GM21367 (cell line): Measurements from ENCODE around the gene METTL27.
"Not testable (repeated sequence)": the region's sequence is repeated elsewhere in the genome, so short reads cannot be mapped to it uniquely, and the experiment has no call there.

ENCODE experiments used
- ATAC-seq: cut with Tn5 transposase; IDR thresholded peaks from one replicate; pipeline ENCODE4 v1.9.1; 2021; ENCODE audit not compliant: unreplicated experiment

Gene METTL27

DNA sequence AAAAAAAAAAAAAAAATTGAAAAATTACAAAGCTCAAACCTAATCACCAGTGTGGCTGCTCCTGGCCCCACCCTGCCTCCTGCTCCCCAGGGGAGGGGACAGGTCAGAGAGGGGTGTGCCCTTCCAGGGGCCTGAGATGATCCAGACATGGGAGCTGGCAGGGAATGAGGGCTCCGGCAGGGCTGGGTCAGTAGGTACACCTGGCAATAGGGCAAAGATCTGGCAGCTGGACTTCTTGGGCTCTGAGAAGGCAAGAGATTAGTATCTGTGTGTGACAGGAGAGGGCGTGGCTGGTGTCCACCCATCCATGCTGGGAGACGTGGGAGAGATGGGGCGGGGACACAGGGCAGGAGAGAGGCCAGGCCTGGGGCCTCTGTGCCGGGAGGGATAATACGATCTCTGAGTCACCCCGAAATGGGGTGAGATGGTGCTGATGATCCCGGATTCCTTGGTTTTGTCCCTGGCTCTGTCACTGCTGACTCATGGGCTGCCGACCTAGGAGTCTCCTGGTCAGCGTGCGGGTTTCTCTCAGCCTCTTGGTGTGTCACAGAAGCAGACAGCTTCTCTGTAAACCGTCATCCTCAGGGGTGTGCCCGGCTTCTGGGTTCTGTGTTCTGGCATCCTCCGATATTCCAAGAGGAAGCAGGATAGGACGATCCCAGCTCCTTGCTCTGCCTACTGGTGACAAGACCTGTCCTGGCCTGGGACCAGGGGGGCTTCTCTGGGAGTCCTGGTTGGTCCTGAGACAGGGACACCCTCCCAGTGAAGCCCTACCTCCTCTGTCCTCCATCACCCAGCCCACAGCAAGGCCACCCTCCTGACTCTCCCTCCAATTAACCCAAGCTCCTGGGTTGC, 19.8 kb downstream of the METTL27 start:
- no peak for ATAC-seq

DNA sequence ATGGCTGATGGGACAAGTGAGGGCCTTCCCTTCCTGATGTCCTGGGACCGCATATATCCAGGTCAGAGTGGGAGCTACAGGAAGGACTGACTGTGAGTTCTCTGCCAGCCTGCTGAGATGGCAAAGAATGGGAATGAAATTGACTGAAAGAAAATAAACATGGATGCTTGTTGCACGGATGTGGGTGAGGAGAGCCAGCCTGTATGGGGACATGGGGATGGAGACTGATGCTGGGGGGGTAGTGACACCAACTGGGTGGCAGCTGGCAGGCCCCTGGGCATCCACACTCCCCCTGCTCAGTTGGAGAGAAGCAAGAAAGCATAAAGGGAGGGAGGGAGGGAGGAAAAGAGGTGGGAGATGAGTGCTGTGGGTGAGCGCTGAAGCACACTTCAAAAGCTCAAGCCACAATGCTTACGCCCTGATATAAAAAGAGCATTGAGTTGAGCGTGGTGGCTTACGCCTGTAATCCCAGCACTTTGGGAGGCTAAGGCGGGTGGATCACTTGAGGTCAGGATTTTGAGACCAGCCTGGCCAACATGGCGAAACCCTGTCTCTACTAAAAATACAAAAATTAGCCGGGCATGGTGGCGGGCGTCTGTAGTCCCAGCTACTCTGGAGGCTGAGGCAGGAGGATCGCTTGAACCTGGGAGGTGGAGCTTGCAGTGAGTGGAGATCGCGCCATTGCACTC, 20.6 kb downstream of the METTL27 start:
- ATAC-seq = not testable (repeated sequence)

DNA sequence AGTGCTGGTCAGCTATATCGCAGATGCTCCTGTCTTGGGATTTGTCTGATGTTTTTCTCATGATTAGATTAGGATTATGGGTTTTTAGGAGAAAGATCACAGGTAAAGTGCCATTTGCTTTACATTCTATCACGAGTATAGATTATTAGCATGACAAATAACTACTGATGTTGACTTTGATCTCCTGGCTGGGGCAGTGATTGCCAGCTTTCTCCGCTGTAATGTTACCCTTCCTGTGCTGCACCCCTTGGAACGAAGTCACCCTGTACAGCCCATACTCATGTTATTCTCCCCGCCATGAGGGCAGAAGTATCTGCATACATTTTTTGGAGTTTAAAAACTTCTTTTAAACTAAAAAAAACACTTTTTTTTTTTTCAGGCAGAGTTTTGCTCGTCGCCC, 22.3 kb downstream of the METTL27 start:
- ATAC-seq = no peak

DNA sequence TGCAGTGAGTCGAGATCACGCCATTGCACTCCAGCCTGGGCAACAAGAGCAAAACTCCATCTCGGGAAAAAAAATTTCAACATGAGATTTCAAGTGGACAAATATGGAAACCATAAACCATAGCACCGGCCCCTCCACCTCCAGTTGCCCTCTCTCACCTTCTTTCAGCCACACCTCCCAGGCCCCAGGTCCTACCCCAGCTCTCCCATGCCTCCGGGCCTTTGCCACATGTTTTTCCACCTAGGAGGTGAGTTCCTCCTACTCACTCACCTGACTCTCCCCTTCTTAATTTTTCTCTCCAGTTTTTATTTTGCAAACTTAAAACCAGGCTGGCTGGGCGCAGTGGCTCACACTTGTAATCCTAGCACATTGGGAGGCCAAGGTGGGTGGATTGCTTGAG, 25.2 kb downstream of the METTL27 start:
- ATAC-seq = no peak

DNA sequence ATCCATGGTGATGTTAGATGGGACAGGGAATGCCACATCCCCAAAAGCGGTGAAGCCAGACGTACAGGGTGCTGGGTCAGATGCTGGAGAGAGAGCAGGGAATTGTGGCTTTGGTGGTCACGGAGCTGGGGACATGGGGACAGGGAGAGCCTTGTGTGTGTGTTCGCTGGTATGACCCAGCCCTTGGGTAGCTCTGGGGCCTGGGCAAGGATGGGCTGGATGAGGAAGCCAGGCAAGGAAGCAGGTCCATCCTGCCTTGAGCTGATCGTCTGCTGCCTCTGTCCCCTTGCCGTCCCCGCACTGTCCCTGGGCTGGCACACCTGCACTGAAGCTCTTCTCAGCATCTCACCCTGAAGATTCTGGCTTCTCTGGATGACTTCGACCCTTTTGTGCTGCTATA, 26.9 kb downstream of the METTL27 start:
- ATAC-seq = no peak

DNA sequence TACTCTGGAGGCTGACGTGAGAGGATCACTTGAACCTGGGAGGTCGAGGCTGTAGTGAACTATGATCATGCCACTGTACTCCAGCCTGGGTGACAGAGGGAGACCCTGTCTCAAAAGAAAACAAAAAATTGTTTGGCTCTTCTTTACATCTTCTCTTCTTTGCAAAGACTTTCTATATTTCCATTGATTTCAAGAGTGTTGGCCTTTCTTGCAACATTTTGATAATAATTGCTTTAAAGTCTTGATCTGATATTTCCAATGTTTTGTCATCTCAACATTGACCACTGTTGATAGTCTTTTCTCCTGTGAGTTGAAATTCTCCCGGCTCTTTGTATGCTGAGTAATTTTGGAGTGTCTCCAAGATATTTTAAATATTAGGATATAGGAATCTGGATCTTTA, 29.3 kb downstream of the METTL27 start:
- ATAC-seq = no peak

DNA sequence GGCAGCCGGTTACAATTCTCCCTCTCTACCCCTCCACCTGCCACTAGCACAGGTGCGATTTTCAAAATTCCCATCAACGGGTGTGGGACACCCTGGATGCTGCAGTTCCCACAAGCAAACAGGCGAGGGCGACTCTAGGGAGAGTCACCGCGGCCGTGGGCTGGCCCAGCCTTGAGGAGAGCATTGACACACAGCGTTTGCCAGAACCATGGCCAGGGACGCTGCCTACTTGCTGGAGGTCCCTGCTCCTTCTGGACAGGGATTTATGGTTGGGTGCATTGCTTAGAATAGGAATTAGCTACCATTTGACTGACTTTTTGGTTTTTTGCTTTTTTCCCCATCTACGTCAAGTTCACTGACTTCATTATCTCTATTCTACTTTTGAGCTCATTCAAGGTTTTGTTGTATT, 30.6 kb downstream of the METTL27 start:
- ATAC-seq = no peak

DNA sequence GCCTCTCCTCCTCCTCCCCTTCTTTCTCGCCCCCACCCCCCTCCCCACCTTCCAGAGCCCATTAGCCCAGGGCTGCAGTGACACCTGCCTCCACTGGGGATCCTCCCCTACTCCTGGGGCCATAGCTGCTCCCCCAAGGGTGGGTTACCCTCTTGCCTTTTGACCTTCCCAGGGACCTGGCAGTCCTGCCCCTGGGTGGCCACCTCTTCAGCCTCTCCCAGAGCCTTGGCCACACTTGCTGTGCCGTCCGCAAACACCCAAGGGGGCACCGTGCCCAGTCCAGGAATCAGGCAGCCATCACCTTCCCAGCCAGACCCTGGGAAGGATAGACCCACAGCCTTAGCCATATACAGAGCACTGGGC, 31.3 kb downstream of the METTL27 start:
- no peak for ATAC-seq

DNA sequence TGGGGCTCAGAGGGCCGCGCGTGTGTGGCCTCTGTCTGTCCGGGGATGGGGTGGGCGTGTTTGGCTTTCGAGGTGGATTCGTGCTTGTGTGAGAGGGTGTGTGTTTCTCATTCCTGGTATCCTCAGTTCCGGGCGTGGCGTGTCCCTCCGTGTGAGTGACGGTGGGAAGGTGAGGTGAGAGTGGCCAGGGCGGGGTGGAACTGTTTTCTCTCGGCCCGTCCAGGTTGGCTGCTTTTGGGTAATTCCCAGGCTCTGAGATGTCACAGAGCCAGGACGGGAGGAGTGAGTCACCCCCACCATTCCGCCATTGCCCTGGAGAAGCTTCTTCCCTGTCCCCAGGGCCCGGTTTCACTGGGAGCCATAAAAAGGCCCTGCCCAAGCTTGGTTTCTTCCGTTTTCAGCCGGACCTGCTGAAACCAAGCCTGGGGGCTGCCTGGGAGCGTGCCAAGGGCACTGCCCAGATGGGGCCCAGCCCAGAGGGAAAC, 32.8 kb downstream of the METTL27 start:
- ATAC-seq = no peak

DNA sequence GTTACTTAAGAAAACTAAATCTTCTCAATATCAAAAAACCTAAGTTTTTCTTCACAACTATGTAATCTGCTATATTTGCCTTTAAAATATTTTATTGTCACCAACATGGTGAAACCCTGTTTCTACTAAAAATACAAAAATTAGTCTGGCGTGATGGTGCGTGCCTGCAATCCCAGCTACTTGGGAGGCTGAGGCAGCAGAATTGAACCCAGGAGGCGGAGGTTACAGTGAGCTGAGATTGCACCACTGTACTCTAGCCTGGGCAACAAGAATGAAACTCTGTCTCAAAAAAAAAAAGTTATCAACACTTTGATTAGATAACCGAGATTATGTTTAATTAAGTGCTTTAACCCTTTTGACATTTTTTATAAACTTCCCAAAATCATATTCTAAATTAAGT, 39.9 kb downstream of the METTL27 start:
- no peak for ATAC-seq

DNA sequence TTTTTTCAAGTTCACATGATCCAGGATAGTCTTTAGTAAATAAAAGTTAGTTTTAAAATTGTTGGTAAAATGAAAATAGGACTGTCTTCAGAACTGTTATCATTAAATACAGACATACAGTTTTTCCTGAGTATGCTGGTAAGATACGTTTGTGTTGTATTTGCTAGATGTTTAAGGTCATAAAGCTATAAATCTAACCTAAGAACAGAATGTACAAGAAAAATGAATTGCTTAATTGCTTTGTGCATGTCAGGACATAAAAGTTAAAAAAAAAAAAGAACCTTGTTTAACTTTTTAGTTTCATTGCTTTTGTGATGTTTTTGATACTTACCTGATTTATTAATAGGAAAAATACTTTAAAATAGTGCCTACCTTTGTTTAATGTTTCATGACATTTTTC, 40.7 kb downstream of the METTL27 start:
- ATAC-seq = no peak

DNA sequence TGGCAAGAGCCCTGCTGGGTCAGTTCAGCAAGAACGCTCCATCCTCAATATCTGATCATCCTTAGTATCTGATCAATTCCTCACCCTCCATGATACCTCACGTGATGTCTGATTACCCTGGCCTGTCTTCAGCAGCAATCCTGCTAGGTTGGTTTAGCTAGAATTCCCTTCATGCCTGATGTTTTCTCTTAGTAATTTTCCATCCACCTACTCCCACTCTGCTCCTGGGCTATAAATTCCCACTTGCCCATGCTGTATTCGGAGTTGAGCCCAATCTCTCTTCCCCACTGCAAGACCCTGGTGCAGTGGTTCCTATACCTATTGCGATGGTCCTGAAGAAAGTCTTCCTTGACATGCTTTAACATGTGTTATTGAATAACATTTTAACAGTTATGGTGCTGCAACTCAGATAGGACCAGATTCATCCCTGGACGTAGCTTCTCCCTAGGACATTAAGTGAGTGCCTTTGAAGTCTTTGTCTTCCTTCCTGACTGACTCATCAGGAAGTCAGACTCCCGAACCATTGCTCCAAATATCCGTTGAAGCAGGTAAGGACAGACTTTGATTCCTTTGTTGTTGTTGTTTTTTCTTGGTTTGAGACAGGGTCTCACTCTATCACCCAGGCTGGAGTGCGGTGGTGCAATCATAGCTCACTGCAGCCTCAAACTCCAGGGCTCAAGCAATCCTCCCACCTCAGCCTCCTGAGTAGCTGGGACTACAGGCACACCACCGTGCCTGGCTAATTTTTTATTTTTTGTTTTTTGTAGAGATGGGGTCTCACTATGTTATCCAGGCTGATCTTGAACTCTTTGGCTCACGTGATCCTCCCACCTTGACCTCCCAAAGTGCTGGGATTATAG, 42.8 kb downstream of the METTL27 start:
- ATAC-seq = no peak

DNA sequence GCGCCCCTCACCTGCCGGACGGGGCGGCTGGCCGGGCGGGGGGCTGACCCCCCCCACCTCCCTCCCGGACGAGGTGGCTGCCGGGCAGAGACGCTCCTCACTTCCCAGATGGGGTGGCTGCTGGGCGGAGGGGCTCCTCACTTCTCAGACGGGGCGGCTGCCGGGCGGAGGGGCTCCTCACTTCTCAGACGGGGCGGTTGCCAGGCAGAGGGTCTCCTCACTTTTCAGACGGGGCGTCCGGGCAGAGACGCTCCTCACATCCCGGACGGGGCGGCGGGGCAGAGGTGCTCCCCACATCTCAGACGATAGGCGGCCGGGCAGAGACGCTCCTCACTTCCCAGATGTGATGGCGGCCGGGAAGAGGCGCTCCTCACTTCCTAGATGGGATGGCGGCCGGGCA, 45.1 kb downstream of the METTL27 start:
- ATAC-seq = not testable (repeated sequence)

DNA sequence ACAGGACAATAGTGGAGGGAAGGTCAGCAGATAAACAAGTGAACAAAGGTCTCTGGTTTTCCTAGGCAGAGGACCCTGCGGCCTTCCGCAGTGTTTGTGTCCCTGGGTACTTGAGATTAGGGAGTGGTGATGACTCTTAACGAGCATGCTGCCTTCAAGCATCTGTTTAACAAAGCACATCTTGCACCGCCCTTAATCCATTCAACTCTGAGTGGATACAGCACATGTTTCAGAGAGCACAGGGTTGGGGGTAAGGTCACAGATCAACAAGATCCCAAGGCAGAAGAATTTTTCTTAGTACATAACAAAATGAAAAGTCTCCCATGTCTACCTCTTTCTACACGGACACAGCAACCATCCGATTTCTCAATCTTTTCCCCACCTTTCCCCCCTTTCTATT, 45.7 kb downstream of the METTL27 start:
- not testable (repeated sequence) for ATAC-seq

DNA sequence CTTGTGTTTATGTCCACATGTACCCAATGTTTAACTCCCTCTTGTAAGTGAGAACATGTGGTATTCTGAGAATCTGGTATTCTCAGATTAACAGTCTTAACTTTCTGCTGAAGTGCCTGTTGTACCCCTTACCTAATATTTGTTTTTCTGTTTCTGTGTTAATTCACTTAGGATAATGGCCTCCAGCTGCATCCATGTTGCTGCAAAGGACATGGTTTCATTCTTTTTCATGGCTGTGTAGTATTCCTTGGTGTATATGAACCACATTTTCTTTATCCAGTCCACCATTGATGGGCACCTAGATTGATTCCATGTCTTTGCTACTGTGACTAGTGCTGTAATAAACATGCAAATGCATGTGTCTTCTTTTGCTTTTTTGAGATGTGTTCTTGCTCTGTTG, 47.1 kb downstream of the METTL27 start:
- ATAC-seq = not testable (repeated sequence)

DNA sequence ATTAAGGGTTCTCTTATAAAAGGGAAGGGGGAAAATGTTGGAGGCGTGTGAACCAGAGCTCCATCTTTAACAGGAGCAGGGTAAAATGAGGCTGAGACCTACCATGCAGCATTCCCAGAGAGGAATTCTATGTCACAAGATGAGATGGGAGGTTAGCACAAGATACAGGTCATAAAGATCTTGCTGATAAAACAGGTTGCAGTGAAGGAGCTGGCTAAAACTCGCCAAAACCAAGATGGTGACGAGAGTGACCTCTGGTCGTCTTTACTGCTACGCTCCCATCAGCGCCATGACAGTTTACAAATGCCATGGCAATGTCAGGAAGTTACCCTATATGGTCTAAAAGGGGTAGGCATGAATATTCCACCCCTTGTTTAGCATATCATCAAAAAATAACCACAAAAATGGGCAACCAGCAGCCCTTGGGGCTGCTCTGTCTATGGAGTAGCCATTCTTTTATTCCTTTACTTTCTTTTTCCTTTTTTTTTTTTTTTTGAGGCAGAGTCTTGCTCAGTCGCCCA, 51.1 kb downstream of the METTL27 start:
- not testable (repeated sequence) for ATAC-seq

DNA sequence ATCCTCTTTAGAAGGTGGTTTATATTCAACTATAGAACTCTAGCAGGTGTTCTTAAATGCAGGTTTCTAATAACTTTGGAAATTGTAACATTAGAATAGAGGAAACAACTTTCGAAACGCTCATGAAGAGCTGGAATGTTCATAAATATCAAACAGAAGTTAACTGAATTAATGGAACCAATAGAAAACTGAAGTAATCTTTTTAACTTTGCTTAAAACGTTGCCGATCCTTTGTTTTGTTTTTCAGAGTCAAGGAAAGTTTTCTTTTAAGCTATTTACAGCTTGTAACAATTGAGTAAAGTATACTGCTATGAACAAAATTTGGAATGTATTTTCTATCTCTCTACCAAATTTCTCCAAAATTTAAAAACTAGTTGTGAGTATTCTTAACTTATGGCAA, 53.3 kb downstream of the METTL27 start:
- no peak for ATAC-seq

DNA sequence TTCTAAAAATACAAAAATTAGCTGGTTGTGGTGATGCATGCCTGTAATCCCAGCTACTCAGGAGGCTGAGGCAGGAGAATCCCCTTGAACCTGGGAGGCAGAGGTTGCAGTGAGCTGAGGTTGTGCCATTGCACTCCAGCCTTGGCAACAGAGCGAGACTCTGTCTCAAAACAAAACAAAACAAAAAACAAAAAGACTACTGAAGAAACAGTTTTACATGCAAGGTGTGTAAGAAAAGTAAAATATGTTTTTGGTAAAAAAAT, 54.6 kb downstream of the METTL27 start:
- ATAC-seq = not testable (repeated sequence)

DNA sequence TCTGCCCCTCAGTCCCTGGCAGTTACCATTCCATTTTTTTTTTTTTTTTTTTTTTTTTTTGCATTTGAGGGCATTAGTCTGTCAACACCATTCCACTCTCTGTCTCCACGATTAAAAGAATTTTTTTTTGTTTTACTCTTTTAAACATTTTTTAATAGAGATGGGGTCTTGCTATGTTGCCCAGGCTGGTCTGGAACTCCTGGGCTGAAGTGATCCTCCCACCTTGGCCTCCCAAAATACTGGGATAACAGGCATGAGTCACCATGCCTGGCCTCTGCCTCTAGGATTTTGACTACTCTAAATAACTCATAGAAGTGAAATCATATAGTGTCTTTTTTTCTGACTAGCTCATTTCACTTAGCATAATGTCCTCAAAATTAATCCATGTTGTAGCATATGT, 55.7 kb downstream of the METTL27 start:
- ATAC-seq = no peak
